WTC11 (cell line): ENCODE measurements around the gene UNG. TPM values are rescaled to one million over a fixed set of nuclear protein-coding genes. Genes with fewer than 3 reads are reported as not detected.

Experiments
- ATAC-seq: fragments of 200-7000 bp; cut with Tn5 transposase; 2 replicates; pipeline ENCODE4 v1.10.0; 2021; ENCODE audit warnings: mild to moderate bottlenecking, moderate library complexity
- CTCF ChIA-PET: fragments of 300-600 bp; sonication (Branson Sonifier 250); formaldehyde crosslinking; loops from one replicate; lab custom pipeline; 2021; ENCODE audit warnings: antibody characterized with exemption; lab: Charles Lee
- POLR2A ChIA-PET: fragments of 350-600 bp; sonication (Branson Sonifier 250); formaldehyde crosslinking; loops from one replicate; lab custom pipeline; 2021; ENCODE audit warnings: antibody characterized with exemption; lab: Charles Lee
- DNase-seq: peaks from one replicate; pipeline ENCODE4 v3.0.0; 2021; ENCODE audit warnings: low spot score
- H3K27ac Mint-ChIP-seq: 2 replicates; pipeline ENCODE4 v1.8.0; 2021; ENCODE audit warnings: mixed read lengths
- H3K27me3 Mint-ChIP-seq: 2 replicates; pipeline ENCODE4 v1.8.0; 2021; ENCODE audit warnings: low read depth, mild to moderate bottlenecking, moderate library complexity, mixed read lengths
- H3K36me3 Mint-ChIP-seq: 2 replicates; pipeline ENCODE4 v1.8.0; 2021; ENCODE audit warnings: mixed read lengths
- H3K4me1 Mint-ChIP-seq: 2 replicates; pipeline ENCODE4 v1.8.0; 2022; ENCODE audit warnings: mixed read lengths
- H3K4me3 Mint-ChIP-seq: 2 replicates; pipeline ENCODE4 v1.8.0; 2021; ENCODE audit warnings: mild to moderate bottlenecking, moderate library complexity, mixed read lengths
- H3K9me3 Mint-ChIP-seq: 2 replicates; pipeline ENCODE4 v1.8.0; 2021; ENCODE audit warnings: mixed read lengths
- AFF4 ChIP-seq: sonication (generic); formaldehyde crosslinking; IDR thresholded peaks from 2 replicates; pipeline ENCODE4 v1.8.1; 2023; ENCODE audit warnings: mild to moderate bottlenecking, missing genetic modification reagents, borderline replicate concordance
- CBFB ChIP-seq: sonication (generic); formaldehyde crosslinking; IDR thresholded peaks from 2 replicates; pipeline ENCODE4 v1.8.1; 2022; ENCODE audit warnings: mild to moderate bottlenecking, low read depth, missing genetic modification reagents
- CREB1 ChIP-seq: sonication (generic); formaldehyde crosslinking; IDR thresholded peaks from 2 replicates; pipeline ENCODE4 v1.8.0; 2023; ENCODE audit warnings: mild to moderate bottlenecking, missing genetic modification reagents
- CREM ChIP-seq: sonication (generic); formaldehyde crosslinking; IDR thresholded peaks from 2 replicates; pipeline ENCODE4 v1.8.1; 2022; ENCODE audit warnings: mild to moderate bottlenecking, missing genetic modification reagents, moderate library complexity
- EMX1 ChIP-seq: fragments of 250-450 bp; sonication (Bioruptor Pico); IDR thresholded peaks from 2 replicates; pipeline ENCODE4 v1.8.0; 2021; ENCODE audit warnings: mild to moderate bottlenecking
- ESRRA ChIP-seq: sonication (generic); formaldehyde crosslinking; IDR thresholded peaks from 2 replicates; pipeline ENCODE4 v1.8.1; 2022; ENCODE audit warnings: mild to moderate bottlenecking, missing genetic modification reagents, borderline replicate concordance
- FOXP1 ChIP-seq: sonication (generic); formaldehyde crosslinking; IDR thresholded peaks from 2 replicates; pipeline ENCODE4 v1.8.0; 2022; ENCODE audit warnings: missing genetic modification reagents, mild to moderate bottlenecking, moderate library complexity, borderline replicate concordance
- GABPB1 ChIP-seq: sonication (generic); formaldehyde crosslinking; IDR thresholded peaks from 2 replicates; pipeline ENCODE4 v1.8.1; 2023; ENCODE audit warnings: mild to moderate bottlenecking, missing genetic modification reagents
- GTF2I ChIP-seq: fragments of 250-450 bp; sonication (Bioruptor Pico); conservative IDR thresholded peaks from 2 replicates; pipeline ENCODE4 v1.4.0; 2021; ENCODE audit warnings: mild to moderate bottlenecking
- JAZF1 ChIP-seq: fragments of 250-450 bp; sonication (Bioruptor Pico); IDR thresholded peaks from 2 replicates; pipeline ENCODE4 v1.9.0; 2021; ENCODE audit warnings: moderate library complexity, mild to moderate bottlenecking, inconsistent platforms
- JUN ChIP-seq: sonication (generic); formaldehyde crosslinking; IDR thresholded peaks from 2 replicates; pipeline ENCODE4 v1.8.0; 2023; ENCODE audit warnings: mild to moderate bottlenecking, missing genetic modification reagents
- NR1H2 ChIP-seq: sonication (generic); formaldehyde crosslinking; IDR thresholded peaks from 2 replicates; pipeline ENCODE4 v1.9.0; 2021; ENCODE audit warnings: mild to moderate bottlenecking, moderate library complexity, missing genetic modification reagents
- SMAD4 ChIP-seq: sonication (generic); formaldehyde crosslinking; IDR thresholded peaks from 2 replicates; pipeline ENCODE4 v1.8.0; 2022; ENCODE audit warnings: mild to moderate bottlenecking, missing genetic modification reagents
- STAT6 ChIP-seq: sonication (generic); formaldehyde crosslinking; conservative IDR thresholded peaks from 2 replicates; pipeline ENCODE4 v1.8.1; 2023; ENCODE audit warnings: mild to moderate bottlenecking, low read depth, missing genetic modification reagents, moderate library complexity
- TCF7 ChIP-seq: sonication (generic); formaldehyde crosslinking; IDR thresholded peaks from 2 replicates; pipeline ENCODE4 v1.8.0; 2022; ENCODE audit warnings: mild to moderate bottlenecking, low read depth, missing genetic modification reagents, moderate library complexity
- ZBTB21 ChIP-seq: sonication (generic); formaldehyde crosslinking; IDR thresholded peaks from 2 replicates; pipeline ENCODE4 v1.8.1; 2023; ENCODE audit warnings: mild to moderate bottlenecking, missing genetic modification reagents, borderline replicate concordance
- ZNF121 ChIP-seq: sonication (generic); formaldehyde crosslinking; IDR thresholded peaks from 2 replicates; pipeline ENCODE4 v1.8.0; 2023; ENCODE audit warnings: missing genetic modification reagents
- ZNF263 ChIP-seq: sonication (generic); formaldehyde crosslinking; IDR thresholded peaks from 2 replicates; pipeline ENCODE4 v1.8.1; 2022; ENCODE audit warnings: low read depth, mild to moderate bottlenecking, moderate library complexity, missing genetic modification reagents
- ZNF317 ChIP-seq: sonication (generic); formaldehyde crosslinking; IDR thresholded peaks from 2 replicates; pipeline ENCODE4 v1.8.1; 2023; ENCODE audit warnings: low read depth, mild to moderate bottlenecking, moderate library complexity, missing genetic modification reagents, borderline replicate concordance
- ZNF416 ChIP-seq: fragments of 250-450 bp; sonication (Bioruptor Pico); IDR thresholded peaks from 2 replicates; pipeline ENCODE4 v1.9.0; 2021; ENCODE audit warnings: mild to moderate bottlenecking, inconsistent platforms
- ZNF423 ChIP-seq: fragments of 250-450 bp; sonication (Bioruptor Pico); IDR thresholded peaks from 2 replicates; pipeline ENCODE4 v2.1.2; 2022; ENCODE audit warnings: mild to moderate bottlenecking, moderate library complexity
- total RNA-seq: library from RNA; stranded (reverse); gene quantifications from 3 replicates; pipeline ENCODE4 v1.2.3, GENCODE V29; 2021
- TF ChIP-seq, protein P1 (sequence below): sonication (generic); formaldehyde crosslinking; IDR thresholded peaks from 2 replicates; pipeline ENCODE4 v1.8.1; 2022; ENCODE audit warnings: missing genetic modification reagents, borderline replicate concordance
- TF ChIP-seq, protein P2 (sequence below): sonication (generic); formaldehyde crosslinking; IDR thresholded peaks from 2 replicates; pipeline ENCODE4 v1.8.0; 2022; ENCODE audit warnings: mild to moderate bottlenecking, missing genetic modification reagents
- TF ChIP-seq, protein P3 (sequence below): fragments of 250-450 bp; sonication (Bioruptor Pico); IDR thresholded peaks from 2 replicates; pipeline ENCODE4 v1.9.0; 2021; ENCODE audit warnings: moderate library complexity, mild to moderate bottlenecking, inconsistent platforms, borderline replicate concordance
- TF ChIP-seq, protein P4 (sequence below): fragments of 250-450 bp; sonication (Bioruptor Pico); conservative IDR thresholded peaks from 2 replicates; pipeline ENCODE4 v1.9.0; 2021; ENCODE audit warnings: mild to moderate bottlenecking

The UNG gene
- total RNA-seq, 1 experiment from 2014 or later, result 127 TPM

- CTCF ChIA-PET, result no interaction called here
- POLR2A ChIA-PET, result no interaction called here
Observed at GRCh38 chr12:109074866-109075265, 22.5 kb upstream of the UNG start.

GRCh38 chr12:109082751-109083150, 14.6 kb upstream of the UNG start:
- ChIA-PET POLR2A (interaction anchor here (1.0 kb wide), 1 partner anchor 10 kb away, joined by 3 read pairs; the partner anchor contains the start of gene ALKBH2), CTCF (no interaction called here)
- ATAC-seq, result no peak
- H3K27me3 Mint-ChIP-seq, result no peaks in the 10 kb centered on the region
- H3K4me3 Mint-ChIP-seq, result no peak overlapping the region
- peaks cover 5% of the 10 kb centered on the region for H3K36me3 Mint-ChIP-seq
- DNase-seq, result no peak
- no peaks in the 10 kb centered on the region for H3K4me1 Mint-ChIP-seq
- peaks cover 5% of the 10 kb centered on the region for H3K9me3 Mint-ChIP-seq
- H3K27ac Mint-ChIP-seq, result no peak overlapping the region
- TF ChIP-seq CREB1 (no peak), CREM (CRISPR knock-in tag) (no peak), AFF4 (CRISPR knock-in tag) (no peak), JUN (CRISPR knock-in tag) (no peak), ZNF263 (CRISPR knock-in tag) (no peak), EMX1 (CRISPR knock-in tag) (no peak), ESRRA (CRISPR knock-in tag) (no peak), STAT6 (no peak), CBFB (no peak), ZNF423 (CRISPR knock-in tag) (no peak), ZNF416 (CRISPR knock-in tag) (no peak), SMAD4 (CRISPR knock-in tag) (no peak), ZBTB21 (CRISPR knock-in tag) (no peak), GABPB1 (CRISPR knock-in tag) (no peak)
- TF ChIP-seq, protein P1, sequence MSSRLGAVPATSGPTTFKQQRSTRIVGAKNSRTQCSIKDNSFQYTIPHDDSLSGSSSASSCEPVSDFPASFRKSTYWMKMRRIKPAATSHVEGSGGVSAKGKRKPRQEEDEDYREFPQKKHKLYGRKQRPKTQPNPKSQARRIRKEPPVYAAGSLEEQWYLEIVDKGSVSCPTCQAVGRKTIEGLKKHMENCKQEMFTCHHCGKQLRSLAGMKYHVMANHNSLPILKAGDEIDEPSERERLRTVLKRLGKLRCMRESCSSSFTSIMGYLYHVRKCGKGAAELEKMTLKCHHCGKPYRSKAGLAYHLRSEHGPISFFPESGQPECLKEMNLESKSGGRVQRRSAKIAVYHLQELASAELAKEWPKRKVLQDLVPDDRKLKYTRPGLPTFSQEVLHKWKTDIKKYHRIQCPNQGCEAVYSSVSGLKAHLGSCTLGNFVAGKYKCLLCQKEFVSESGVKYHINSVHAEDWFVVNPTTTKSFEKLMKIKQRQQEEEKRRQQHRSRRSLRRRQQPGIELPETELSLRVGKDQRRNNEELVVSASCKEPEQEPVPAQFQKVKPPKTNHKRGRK (CRISPR knock-in tag), result no peak
- TF ChIP-seq, protein P2, sequence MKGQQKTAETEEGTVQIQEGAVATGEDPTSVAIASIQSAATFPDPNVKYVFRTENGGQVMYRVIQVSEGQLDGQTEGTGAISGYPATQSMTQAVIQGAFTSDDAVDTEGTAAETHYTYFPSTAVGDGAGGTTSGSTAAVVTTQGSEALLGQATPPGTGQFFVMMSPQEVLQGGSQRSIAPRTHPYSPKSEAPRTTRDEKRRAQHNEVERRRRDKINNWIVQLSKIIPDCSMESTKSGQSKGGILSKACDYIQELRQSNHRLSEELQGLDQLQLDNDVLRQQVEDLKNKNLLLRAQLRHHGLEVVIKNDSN (CRISPR knock-in tag), result no peak
- TF ChIP-seq, protein P3, sequence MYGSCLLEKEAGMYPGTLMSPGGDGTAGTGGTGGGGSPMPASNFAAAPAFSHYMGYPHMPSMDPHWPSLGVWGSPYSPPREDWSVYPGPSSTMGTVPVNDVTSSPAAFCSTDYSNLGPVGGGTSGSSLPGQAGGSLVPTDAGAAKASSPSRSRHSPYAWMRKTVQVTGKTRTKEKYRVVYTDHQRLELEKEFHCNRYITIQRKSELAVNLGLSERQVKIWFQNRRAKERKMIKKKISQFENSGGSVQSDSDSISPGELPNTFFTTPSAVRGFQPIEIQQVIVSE (CRISPR knock-in tag), result no peak

More at GRCh38 chr12:109074866-109075265, 22.5 kb upstream of the UNG start:
- no peak overlapping the region for H3K4me3 Mint-ChIP-seq
- ATAC-seq, result no peak
- H3K27ac Mint-ChIP-seq, result no peak overlapping the region
- peaks cover 14% of the 10 kb centered on the region for H3K36me3 Mint-ChIP-seq
- H3K4me1 Mint-ChIP-seq, result peaks cover 6% of the 10 kb centered on the region
- peaks cover 18% of the 10 kb centered on the region for H3K9me3 Mint-ChIP-seq
- H3K27me3 Mint-ChIP-seq, result no peaks in the 10 kb centered on the region
- TF ChIP-seq NR1H2 (CRISPR knock-in tag) (no peak), ZNF317 (CRISPR knock-in tag) (no peak), GTF2I (no peak), FOXP1 (CRISPR knock-in tag) (no peak), CBFB (no peak), JUN (CRISPR knock-in tag) (no peak), JAZF1 (CRISPR knock-in tag) (no peak), TCF7 (CRISPR knock-in tag) (no peak), GABPB1 (CRISPR knock-in tag) (no peak), ZNF121 (CRISPR knock-in tag) (no peak)
- TF ChIP-seq, protein P4, sequence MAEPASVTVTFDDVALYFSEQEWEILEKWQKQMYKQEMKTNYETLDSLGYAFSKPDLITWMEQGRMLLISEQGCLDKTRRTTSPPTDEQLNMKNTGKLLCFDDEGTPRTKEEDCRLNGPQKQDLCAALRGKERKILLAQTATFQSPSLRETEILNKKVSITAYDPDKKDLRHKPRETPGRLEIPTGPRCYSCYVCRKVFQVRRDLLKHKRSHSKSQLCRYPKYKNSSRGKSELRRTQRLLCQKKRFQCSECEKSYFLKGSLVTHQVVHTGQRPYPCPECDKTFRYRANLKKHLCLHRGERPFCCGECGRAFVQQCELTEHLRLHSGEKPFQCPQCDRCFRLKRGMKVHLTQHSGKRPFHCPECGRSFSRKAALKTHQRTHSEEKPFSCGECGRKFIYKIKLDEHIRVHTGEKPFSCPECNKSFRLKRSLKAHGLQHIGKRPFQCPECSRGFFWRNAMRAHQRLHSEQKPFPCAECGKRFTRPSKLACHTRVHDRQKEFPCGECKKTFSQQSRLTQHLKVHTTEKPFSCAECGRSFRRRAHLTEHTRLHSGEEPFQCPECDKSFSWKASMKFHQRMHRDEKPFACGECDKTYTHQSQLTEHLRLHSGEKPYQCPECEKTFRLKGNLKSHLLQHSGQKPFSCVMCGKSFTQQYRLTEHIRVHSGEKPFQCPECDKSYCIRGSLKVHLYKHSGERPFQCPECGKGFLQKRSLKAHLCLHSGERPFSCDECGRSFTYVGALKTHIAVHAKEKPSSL (CRISPR knock-in tag), result no peak
- no peak for DNase-seq
